Right lobe of liver (tissue), 4 donors: ENCODE results near the gene CACNA2D3.

Experiments used
- POLR2A ChIP-seq: fragments of 450-650 bp; IDR thresholded peaks from one replicate; pipeline ENCODE4 v1.6.1; 2017; ENCODE audit warnings: antibody characterized with exemption, mild to moderate bottlenecking
- TF ChIP-seq, protein P1 (sequence below), 4 donors: fragments of 200-600 bp in 3 of 4; fragments of 450-650 bp in 1 of 4; IDR thresholded peaks; one replicate each; pipeline versions ENCODE4 v1.5.1 to v1.8.0; 2016 to 2022; ENCODE audit warnings: antibody characterized with exemption in 4 of 4, mild to moderate bottlenecking in 2 of 4
- donor health status: DM: no; HTN: no; CAD: no.
- donor health status: DM: no; HTN: no; CAD: no.
- donor health status: DM: no; HTN: yes; CAD: no.

DNA sequence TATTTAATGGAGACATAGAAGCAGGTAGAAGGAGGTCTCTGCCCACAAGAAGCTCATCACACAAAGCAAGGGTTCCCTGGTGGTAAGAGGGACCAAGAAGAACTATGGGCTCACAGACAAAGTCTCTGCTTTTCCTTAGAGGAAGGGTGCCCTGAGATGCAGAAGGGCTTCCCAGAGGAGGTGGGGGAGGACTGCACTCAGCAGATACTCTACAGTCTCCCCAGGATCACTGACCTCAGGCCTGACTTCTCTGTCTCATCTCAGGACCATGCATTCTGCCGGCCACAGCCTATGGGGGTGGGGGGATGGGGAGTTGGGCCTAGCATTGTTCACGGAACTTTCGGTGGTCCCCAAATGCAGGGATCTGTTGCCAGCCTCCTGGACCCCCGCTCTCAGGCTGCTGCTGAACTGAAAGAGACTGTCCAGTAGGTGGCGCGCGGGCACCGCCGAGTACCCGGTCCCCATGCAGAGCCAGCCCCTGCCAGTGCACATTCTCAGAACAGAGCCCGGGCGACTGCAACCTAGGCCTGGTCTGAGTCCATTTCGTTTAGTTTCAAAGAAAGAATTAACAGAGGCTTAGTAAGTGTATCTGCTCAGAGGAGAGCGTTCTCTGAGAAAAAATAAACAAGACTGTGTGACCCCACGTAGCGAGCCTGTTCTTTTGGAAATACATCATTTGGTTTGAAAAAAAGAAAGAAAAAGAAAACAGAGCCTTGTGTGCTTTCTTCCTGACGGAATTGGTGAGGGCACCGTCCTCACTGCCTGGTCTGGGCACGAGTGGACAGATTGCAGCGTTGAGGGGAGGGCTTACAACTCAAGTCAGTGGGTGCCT lies 731.4 kb downstream of the CACNA2D3 start:
- no peak for TF ChIP-seq POLR2A
- TF ChIP-seq, protein P1, sequence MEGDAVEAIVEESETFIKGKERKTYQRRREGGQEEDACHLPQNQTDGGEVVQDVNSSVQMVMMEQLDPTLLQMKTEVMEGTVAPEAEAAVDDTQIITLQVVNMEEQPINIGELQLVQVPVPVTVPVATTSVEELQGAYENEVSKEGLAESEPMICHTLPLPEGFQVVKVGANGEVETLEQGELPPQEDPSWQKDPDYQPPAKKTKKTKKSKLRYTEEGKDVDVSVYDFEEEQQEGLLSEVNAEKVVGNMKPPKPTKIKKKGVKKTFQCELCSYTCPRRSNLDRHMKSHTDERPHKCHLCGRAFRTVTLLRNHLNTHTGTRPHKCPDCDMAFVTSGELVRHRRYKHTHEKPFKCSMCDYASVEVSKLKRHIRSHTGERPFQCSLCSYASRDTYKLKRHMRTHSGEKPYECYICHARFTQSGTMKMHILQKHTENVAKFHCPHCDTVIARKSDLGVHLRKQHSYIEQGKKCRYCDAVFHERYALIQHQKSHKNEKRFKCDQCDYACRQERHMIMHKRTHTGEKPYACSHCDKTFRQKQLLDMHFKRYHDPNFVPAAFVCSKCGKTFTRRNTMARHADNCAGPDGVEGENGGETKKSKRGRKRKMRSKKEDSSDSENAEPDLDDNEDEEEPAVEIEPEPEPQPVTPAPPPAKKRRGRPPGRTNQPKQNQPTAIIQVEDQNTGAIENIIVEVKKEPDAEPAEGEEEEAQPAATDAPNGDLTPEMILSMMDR (IDR thresholded peaks at IDR 0.05) = peak; percentile 75 to 89 (median 86)
